ENCODE measurements around the gene COG2.
"Not testable (repeated sequence)": the region's sequence is repeated elsewhere in the genome, so short reads cannot be mapped to it uniquely, and the experiment has no call there.

Gene COG2

GRCh38 chr1:230642263-230642959 is at the start of gene COG2:
Gene COG2, plus strand, starts transcription at chr1:230642481. Its CDS starts 126 bp downstream, at chr1:230642607.
- Histone ChIP-seq H3K27ac (ENCODE audit: low read length) (no peak within 1 kb of the TSS), H3K9me3 (ENCODE audit: control insufficient read depth, low read depth, low read length) (no peaks in the 10 kb centered on the region), H3K4me3 (ENCODE audit: low read length) (peak within 1 kb of the TSS; percentile 85), H3K4me1 (ENCODE audit: control insufficient read depth, low read depth, low read length) (peaks cover 11% of the 10 kb centered on the region), H3K36me3 (ENCODE audit: control insufficient read depth, low read depth, low read length) (no peaks in the 10 kb centered on the region), H3K9ac (ENCODE audit: low read length) (peak within 1 kb of the TSS; percentile 78), H3K27me3 (ENCODE audit: control insufficient read depth, insufficient read depth, low read length) (no peaks in the 10 kb centered on the region)

- Histone ChIP-seq H3K27me3 (ENCODE audit: control insufficient read depth, insufficient read depth, low read length) (no peaks in the 10 kb centered on the region), H3K9me3 (ENCODE audit: control insufficient read depth, low read depth, low read length) (no peaks in the 10 kb centered on the region), H3K9ac (ENCODE audit: low read length) (no peak overlapping the region), H3K4me3 (ENCODE audit: low read length) (no peak overlapping the region), H3K36me3 (ENCODE audit: control insufficient read depth, low read depth, low read length) (no peaks in the 10 kb centered on the region), H3K27ac (ENCODE audit: low read length) (no peak overlapping the region), H3K4me1 (ENCODE audit: control insufficient read depth, low read depth, low read length) (no peaks in the 10 kb centered on the region)
These were observed 49.4 kb upstream of the COG2 start for GRCh38 chr1:230592848-230593414.

DNA sequence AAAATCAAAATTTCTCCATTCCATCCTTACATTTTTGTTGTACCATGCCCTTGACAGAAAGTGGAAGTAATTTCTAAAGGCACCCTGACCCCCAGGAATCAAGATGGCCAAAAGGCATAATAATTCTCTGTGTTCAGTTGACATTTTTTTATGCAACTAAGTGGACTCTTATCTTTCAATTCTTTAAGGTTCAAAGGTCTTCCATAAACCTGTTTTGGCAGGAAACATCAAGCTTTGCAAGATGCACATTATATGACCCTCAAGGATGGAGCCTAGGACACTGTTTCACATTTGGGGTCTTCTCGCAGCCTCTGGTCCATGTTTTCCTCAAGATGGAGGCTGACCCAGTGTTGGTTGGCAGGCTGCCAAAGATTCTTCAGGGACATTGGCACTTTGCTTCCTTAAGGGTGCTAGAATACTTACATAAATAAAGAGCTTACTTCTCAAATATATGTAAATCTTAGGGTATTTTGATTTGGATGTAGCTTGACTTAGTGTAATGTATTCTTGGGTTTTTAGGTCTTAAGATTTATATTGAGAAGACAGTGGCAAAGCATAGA is 48.0 kb upstream of the COG2 start:
- no peaks in the 10 kb centered on the region for H3K36me3 ChIP-seq (ENCODE audit: control insufficient read depth, low read depth, low read length)

DNA sequence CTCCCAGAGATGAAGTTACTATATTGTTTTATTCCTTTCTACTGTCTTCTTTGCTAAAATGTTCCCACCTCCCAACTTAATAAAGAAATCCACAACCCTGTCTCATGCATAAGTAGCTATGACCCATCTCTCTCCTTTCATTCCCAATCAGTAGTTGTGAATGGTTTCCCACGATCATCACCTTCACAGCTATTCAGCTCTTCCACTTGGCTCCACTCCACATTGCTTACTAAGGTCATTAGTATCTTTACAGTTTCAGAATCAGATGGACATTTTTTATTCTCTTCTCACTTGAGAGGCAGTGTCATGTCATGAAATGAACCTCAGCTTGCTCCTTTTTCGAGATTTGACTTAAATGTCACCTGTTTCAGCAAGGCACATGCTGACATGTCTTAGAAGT is 47.1 kb upstream of the COG2 start:
- H3K36me3 ChIP-seq (ENCODE audit: control insufficient read depth, low read depth, low read length), result no peaks in the 10 kb centered on the region
- peaks cover 7% of the 10 kb centered on the region for H3K9me3 ChIP-seq (ENCODE audit: control insufficient read depth, low read depth, low read length)
- no peak overlapping the region for H3K4me3 ChIP-seq (ENCODE audit: low read length)
- H3K4me1 ChIP-seq (ENCODE audit: control insufficient read depth, low read depth, low read length), result peaks cover 7% of the 10 kb centered on the region
- no peak overlapping the region for H3K9ac ChIP-seq (ENCODE audit: low read length)
- H3K27ac ChIP-seq (ENCODE audit: low read length), result no peak overlapping the region
- no peaks in the 10 kb centered on the region for H3K27me3 ChIP-seq (ENCODE audit: control insufficient read depth, insufficient read depth, low read length)

More for the DNA sequence above, 48.0 kb upstream of the COG2 start:
- peaks cover 7% of the 10 kb centered on the region for H3K9me3 ChIP-seq (ENCODE audit: control insufficient read depth, low read depth, low read length)
- no peak overlapping the region for H3K27ac ChIP-seq (ENCODE audit: low read length)
- no peaks in the 10 kb centered on the region for H3K4me1 ChIP-seq (ENCODE audit: control insufficient read depth, low read depth, low read length)
- H3K27me3 ChIP-seq (ENCODE audit: control insufficient read depth, insufficient read depth, low read length), result no peaks in the 10 kb centered on the region
- H3K9ac ChIP-seq (ENCODE audit: low read length), result no peak overlapping the region
- H3K4me3 ChIP-seq (ENCODE audit: low read length), result no peak overlapping the region

DNA sequence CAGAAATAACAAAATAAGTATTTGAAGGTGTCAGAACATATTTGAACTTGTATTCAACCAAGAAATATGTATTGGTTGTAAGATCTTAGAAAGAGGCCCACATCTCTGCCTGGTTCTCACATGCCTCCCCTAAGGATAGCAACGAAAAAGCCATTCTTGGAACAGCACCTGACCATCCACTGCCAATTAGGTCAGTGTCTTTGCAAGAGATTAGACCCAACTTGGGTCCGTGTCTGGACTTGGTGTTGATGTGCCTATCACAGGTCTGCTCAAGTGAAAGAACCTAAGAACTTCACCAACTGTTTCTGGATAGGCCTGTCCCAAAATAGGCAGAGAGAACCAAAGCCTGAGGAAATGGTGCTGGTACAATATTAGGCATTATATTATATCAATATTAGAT is 46.0 kb upstream of the COG2 start:
- H3K9me3 ChIP-seq (ENCODE audit: control insufficient read depth, low read depth, low read length), result peaks cover 7% of the 10 kb centered on the region
- no peak overlapping the region for H3K9ac ChIP-seq (ENCODE audit: low read length)
- H3K27me3 ChIP-seq (ENCODE audit: control insufficient read depth, insufficient read depth, low read length), result no peaks in the 10 kb centered on the region
- no peaks in the 10 kb centered on the region for H3K36me3 ChIP-seq (ENCODE audit: control insufficient read depth, low read depth, low read length)
- H3K4me3 ChIP-seq (ENCODE audit: low read length), result no peak overlapping the region
- peaks cover 10% of the 10 kb centered on the region for H3K4me1 ChIP-seq (ENCODE audit: control insufficient read depth, low read depth, low read length)
- H3K27ac ChIP-seq (ENCODE audit: low read length), result no peak overlapping the region

- Histone ChIP-seq H3K4me1 (ENCODE audit: control insufficient read depth, low read depth, low read length) (peaks cover 10% of the 10 kb centered on the region), H3K9ac (ENCODE audit: low read length) (no peak overlapping the region), H3K27ac (ENCODE audit: low read length) (no peak overlapping the region), H3K27me3 (ENCODE audit: control insufficient read depth, insufficient read depth, low read length) (no peaks in the 10 kb centered on the region), H3K36me3 (ENCODE audit: control insufficient read depth, low read depth, low read length) (peaks cover 2% of the 10 kb centered on the region), H3K9me3 (ENCODE audit: control insufficient read depth, low read depth, low read length) (peaks cover 7% of the 10 kb centered on the region), H3K4me3 (ENCODE audit: low read length) (no peak overlapping the region)
These were observed 43.5 kb upstream of the COG2 start for GRCh38 chr1:230598745-230599144.

DNA sequence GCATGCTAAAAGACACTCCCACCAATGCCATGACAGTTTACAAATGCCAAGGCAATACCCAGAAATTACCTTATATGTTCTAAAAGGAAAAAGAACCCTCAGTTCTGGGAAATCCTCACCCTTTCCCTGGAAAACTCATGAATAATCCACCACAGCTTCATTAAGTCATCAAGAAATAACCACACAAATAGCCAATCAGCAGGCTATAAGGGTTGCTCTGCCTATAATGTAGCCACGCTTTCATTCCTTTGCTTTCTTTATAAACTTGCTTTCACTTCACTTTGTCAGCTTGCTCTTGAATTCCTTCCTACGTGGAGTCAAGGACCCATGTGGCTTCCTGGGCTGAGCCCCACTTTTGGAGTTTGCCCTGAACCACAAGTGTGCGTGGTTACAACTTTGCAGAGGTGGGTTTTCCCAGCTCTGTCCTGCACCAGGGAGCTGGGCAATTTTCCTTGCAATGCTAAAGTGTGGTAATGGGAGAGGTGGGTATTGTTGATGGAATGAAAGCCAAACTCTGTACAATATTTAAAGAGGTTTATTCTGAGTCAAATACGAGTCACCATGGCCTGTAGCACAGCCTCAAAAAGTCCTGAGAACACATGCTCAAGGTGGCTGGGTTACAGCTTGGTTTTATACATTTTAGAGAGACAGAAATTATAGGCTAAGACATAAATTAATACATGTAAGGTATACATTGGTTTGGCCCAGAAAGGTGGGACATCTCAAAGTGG is 42.2 kb upstream of the COG2 start:
- Histone ChIP-seq H3K27ac (ENCODE audit: low read length) (peak overlapping the region; percentile 19), H3K4me3 (ENCODE audit: low read length) (peak overlapping the region; percentile 1), H3K4me1 (ENCODE audit: control insufficient read depth, low read depth, low read length) (peaks cover 10% of the 10 kb centered on the region), H3K36me3 (ENCODE audit: control insufficient read depth, low read depth, low read length) (peaks cover 8% of the 10 kb centered on the region), H3K9me3 (ENCODE audit: control insufficient read depth, low read depth, low read length) (peaks cover 7% of the 10 kb centered on the region), H3K9ac (ENCODE audit: low read length) (no peak overlapping the region), H3K27me3 (ENCODE audit: control insufficient read depth, insufficient read depth, low read length) (no peaks in the 10 kb centered on the region)

DNA sequence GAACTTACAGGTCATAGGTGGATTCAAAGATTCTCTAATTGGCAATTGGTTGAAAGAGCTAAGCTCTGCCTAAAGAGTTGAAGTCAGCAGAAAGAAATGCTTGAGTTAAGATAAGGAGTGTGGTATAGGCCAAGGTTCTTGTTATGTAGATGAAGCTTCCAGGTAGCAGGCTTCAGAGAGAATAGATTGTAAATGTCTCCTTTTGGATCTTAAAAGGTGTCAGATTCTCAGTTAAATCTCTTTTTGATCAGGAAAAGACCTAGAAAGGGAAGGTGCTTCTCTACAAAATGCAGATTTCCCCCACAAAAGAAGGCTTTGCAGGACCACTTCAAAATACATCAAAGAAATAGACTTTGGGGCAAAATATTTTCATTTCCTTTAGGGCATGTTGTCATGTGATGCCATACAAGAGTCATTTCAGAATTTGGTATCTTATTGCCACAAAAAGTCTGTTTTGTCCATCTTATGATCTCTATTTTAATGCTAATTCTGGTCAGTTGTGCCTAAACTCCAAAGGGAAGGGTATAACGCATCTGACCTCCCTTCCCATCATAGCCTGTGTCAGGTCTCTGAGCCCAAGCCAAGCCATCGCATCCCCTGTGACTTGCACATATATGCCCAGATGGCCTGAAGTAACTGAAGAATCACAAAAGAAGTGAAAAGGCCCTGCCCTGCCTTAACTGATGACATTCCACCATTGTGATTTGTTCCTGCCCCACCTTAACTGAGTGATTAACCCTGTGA is 41.5 kb upstream of the COG2 start:
- H3K27me3 ChIP-seq (ENCODE audit: control insufficient read depth, insufficient read depth, low read length), result not testable (repeated sequence)
- Histone ChIP-seq H3K4me3 (ENCODE audit: low read length) (peak overlapping the region; percentile 75), H3K27ac (ENCODE audit: low read length) (peak overlapping the region; percentile 19)

DNA sequence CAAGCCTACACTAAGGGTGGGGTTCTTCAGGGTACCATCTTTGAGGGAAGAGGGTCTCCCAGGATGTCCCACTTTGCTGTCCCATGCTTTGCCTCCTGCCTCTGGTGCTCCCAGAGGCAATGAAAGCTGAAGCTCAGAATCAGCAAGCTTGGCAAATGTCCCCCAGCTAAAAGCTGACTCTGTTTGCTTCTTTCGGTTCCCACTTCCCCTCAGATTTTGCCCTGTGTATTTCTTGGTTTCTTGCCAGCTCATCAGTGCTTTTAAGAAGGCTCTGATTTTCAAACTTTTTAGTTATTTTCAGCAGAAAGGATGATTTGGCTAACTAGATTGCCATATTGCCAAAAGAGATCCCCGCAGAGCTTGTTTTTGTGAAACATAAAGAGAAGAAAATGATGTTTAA is 33.1 kb upstream of the COG2 start:
- Histone ChIP-seq H3K9me3 (ENCODE audit: control insufficient read depth, low read depth, low read length) (no peaks in the 10 kb centered on the region), H3K4me3 (ENCODE audit: low read length) (no peak overlapping the region), H3K9ac (ENCODE audit: low read length) (no peak overlapping the region), H3K27ac (ENCODE audit: low read length) (no peak overlapping the region), H3K4me1 (ENCODE audit: control insufficient read depth, low read depth, low read length) (peaks cover 29% of the 10 kb centered on the region), H3K36me3 (ENCODE audit: control insufficient read depth, low read depth, low read length) (peaks cover 46% of the 10 kb centered on the region), H3K27me3 (ENCODE audit: control insufficient read depth, insufficient read depth, low read length) (no peaks in the 10 kb centered on the region)

More for the DNA sequence above, 41.5 kb upstream of the COG2 start:
- H3K4me1 ChIP-seq (ENCODE audit: control insufficient read depth, low read depth, low read length), result peaks cover 10% of the 10 kb centered on the region
- H3K9ac ChIP-seq (ENCODE audit: low read length), result peak overlapping the region; percentile 5
- H3K36me3 ChIP-seq (ENCODE audit: control insufficient read depth, low read depth, low read length); H3K9me3 ChIP-seq (ENCODE audit: control insufficient read depth, low read depth, low read length): not testable (repeated sequence)

GRCh38 chr1:230610589-230610988 is 31.7 kb upstream of the COG2 start:
- H3K36me3 ChIP-seq (ENCODE audit: control insufficient read depth, low read depth, low read length), result peaks cover 45% of the 10 kb centered on the region
- H3K9me3 ChIP-seq (ENCODE audit: control insufficient read depth, low read depth, low read length), result no peaks in the 10 kb centered on the region
- H3K4me1 ChIP-seq (ENCODE audit: control insufficient read depth, low read depth, low read length), result peaks cover 29% of the 10 kb centered on the region
- no peak overlapping the region for H3K4me3 ChIP-seq (ENCODE audit: low read length)
- no peaks in the 10 kb centered on the region for H3K27me3 ChIP-seq (ENCODE audit: control insufficient read depth, insufficient read depth, low read length)
- H3K9ac ChIP-seq (ENCODE audit: low read length), result no peak overlapping the region
- H3K27ac ChIP-seq (ENCODE audit: low read length), result no peak overlapping the region
